ENCODE measurements around the gene ACSL5.
"Not testable (repeated sequence)": the region's sequence is repeated elsewhere in the genome, so short reads cannot be mapped to it uniquely, and the experiment has no call there.

DNA sequence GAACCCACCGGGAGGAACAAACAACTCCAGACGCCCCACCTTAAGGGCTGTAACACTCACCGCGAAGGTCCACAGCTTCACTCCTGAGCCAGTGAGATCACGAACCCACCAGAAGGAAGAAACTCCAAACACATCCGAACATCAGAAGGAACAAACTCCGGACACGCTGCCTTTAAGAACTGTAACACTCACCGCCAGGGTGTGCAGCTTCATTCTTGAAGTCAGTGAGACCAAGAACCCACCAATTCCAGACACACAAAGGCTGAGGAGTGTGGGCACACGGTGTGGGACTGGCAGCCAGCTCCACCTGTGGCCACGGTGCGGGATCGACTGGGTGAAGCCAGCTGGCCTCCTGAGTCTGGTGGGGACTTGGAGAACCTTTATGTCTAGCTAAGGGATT is 2.6 kb upstream of the ACSL5 start:
- not testable (repeated sequence) for TF ChIP-seq EZH2phosphoT487 (IDR thresholded peaks at IDR 0.05; ENCODE audit: borderline replicate concordance, low read depth); POLR2AphosphoS5 (IDR thresholded peaks at IDR 0.05; ENCODE audit: low read depth, low read length); SIN3A (IDR thresholded peaks at IDR 0.05; ENCODE audit: borderline replicate concordance, low read depth, low read length)
- TF ChIP-seq, protein P1, sequence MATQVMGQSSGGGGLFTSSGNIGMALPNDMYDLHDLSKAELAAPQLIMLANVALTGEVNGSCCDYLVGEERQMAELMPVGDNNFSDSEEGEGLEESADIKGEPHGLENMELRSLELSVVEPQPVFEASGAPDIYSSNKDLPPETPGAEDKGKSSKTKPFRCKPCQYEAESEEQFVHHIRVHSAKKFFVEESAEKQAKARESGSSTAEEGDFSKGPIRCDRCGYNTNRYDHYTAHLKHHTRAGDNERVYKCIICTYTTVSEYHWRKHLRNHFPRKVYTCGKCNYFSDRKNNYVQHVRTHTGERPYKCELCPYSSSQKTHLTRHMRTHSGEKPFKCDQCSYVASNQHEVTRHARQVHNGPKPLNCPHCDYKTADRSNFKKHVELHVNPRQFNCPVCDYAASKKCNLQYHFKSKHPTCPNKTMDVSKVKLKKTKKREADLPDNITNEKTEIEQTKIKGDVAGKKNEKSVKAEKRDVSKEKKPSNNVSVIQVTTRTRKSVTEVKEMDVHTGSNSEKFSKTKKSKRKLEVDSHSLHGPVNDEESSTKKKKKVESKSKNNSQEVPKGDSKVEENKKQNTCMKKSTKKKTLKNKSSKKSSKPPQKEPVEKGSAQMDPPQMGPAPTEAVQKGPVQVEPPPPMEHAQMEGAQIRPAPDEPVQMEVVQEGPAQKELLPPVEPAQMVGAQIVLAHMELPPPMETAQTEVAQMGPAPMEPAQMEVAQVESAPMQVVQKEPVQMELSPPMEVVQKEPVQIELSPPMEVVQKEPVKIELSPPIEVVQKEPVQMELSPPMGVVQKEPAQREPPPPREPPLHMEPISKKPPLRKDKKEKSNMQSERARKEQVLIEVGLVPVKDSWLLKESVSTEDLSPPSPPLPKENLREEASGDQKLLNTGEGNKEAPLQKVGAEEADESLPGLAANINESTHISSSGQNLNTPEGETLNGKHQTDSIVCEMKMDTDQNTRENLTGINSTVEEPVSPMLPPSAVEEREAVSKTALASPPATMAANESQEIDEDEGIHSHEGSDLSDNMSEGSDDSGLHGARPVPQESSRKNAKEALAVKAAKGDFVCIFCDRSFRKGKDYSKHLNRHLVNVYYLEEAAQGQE (IDR thresholded peaks at IDR 0.05; ENCODE audit: low read depth, low read length): not testable (repeated sequence)
